Activated gamma-delta T cell (primary cell): ENCODE data around the gene CLCN3.
"Not testable (repeated sequence)": the region's sequence is repeated elsewhere in the genome, so short reads cannot be mapped to it uniquely, and the experiment has no call there.

Experiments
- DNase-seq: peaks from one replicate; lab custom pipeline; 2025; lab: John Stamatoyannopoulos, UW

CLCN3 gene

DNA sequence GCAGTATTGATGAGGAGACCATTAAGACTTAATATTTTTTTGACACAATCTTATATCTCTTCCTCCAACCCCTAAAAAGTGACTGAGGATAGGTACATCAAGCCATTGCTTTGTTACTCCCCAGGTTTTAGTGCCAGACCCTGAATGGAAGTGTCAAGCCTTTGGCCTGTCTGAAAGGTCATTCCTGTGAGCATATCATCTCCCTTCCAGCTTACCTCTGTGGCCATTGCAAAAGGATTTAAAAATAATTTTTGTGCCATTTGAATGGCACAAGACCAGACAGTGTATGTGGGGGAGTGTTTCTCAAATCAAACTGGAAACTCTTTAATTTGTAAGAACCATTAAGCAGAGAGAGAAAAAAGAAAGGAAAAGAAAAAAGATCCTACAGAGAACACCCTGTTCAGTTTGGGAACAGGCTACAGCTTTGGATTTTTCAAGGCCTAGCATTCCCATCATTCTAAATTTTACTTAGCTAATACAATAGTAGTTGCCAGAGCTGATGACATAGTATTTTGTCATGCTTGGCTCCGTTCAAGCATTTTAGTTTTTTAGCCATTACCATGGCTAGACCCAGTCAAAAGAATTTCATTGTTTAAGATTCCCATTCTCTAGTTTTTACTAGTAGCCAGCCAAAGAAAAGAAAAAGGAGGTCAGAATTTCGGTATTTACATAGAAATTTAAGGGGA lies 87.7 kb downstream of the CLCN3 start:
- no peak for DNase-seq

DNA sequence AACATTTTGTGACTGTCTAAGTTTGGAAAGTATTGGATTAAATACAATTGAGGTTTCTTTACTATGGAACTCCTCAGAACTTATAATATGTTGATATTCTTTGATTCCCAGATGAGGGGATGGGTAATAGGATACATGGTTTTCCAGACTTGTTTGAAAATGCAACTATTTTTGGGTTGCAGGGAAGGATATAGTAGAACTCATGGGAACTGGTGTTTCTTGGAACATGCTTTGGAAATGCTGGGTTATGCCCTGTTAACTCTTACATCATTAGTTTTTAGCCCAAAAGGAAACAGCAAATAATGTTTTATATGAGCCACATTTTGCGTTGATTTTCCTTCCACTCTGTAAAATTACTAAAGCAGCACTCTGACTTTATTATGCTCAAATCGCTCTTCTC lies 95.4 kb downstream of the CLCN3 start:
- no peak for DNase-seq

DNA sequence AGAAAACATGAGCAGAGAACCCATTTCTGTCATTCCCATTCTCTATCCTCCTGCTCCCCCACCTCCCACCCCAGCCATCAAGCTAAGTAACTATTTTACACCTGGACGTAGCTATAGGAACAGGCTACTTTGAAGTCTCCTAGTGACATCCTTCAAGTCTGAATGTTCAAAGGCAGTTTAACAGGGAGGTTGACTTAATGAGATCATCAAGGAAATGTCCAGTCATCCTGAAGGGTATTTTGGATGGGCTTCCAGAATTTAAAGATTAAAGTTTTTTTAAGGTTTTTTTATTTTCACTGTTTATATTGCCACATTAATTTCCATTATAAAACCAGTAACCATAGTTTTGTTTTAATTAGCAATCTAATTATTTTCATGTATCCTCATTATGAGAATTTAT lies 96.3 kb downstream of the CLCN3 start:
- DNase-seq, result no peak

DNA sequence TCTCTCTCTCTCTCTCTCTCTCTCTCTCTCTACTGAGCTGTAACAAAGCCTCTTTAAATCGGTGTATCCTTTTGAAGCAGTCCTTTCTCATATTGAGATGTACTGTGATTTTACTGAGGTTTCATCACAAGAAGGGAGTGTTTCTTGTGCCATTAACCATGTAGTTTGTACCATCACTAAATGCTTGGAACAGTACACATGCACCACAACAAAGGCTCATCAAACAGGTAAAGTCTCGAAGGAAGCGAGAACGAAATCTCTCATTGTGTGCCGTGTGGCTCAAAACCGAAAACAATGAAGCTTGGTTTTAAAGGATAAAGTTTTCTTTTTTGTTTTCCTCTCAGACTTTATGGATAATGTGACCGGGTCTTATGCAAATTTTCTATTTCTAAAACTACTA lies 100.2 kb downstream of the CLCN3 start:
- DNase-seq, result no peak

- no peak for DNase-seq
These were observed 103.0 kb downstream of the CLCN3 start for GRCh38 chr4:169723207-169723965.

DNA sequence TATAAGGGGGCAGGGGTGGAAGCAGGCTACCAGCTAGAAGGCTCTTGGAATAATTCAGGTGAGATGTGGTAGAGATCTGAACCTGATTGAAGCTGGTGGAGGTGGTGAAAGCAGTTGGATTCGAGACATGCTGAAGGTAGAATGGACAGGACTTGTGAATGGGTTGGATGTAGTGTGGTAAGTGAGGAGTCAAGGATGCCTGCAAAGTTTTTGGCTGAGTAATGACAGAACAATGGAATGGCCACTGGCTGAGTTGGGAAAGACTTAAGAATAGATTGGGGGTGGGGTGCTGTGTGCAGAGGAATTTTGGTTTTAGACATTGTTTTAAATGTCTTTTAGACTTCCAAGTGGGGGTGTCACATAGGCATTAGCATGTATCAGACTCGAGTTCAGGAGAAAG lies 103.9 kb downstream of the CLCN3 start:
- no peak for DNase-seq

DNA sequence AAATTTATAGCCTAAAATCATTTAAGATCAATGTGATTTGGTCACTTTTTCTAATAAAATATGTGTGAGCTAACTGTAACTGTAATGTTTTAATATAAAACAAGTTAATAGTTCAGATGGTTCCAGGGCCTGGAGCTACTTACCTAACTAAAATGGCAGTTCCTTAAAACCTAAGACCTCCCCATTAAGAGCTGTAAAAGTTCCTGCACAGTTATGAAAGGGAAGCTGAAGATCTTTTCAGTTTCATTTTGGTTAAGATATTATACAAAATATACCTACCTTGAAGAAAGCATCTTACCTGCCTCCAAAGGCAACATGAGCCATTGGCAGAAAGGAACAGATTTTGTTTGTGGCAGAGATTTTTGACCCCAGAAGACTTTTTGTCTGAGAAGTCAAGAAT lies 107.2 kb downstream of the CLCN3 start:
- DNase-seq, result no peak

DNA sequence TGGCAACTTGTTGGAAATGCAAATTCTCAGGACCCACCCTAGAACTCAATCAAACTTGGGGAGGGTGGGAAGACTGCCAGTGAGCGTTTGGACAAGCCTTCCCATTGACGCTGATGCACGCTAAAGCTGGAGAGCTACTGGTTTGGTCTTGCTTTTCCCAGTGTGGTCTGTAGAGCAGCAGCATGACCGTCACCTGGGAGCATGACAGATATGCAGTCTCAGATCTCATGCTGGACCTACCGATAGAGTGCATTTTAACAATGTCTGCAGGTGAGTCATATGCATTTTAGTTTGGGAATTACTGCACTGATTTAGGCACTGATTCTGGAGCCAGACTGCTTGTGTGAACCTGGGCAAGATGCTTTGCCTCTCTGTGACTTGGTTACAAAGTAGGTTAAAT lies 110.2 kb downstream of the CLCN3 start:
- no peak for DNase-seq

DNA sequence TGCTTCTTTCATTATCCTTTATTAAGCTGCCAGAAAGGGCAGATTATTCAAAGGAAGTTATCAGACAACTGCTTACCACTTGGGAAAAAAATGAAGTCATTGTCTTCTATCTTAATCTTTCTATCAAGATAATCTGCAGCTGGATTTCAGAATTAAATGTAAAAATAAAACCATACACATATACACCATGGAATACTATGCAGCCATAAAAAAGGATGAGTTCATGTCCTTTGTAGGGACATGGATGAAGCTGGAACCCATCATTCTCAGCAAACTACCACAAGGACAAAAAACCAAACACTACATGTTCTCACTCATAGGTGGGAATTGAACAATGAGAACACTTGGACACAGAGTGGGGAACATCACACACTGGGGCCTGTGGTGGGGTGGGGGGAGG lies 118.2 kb downstream of the CLCN3 start:
- not testable (repeated sequence) for DNase-seq

DNA sequence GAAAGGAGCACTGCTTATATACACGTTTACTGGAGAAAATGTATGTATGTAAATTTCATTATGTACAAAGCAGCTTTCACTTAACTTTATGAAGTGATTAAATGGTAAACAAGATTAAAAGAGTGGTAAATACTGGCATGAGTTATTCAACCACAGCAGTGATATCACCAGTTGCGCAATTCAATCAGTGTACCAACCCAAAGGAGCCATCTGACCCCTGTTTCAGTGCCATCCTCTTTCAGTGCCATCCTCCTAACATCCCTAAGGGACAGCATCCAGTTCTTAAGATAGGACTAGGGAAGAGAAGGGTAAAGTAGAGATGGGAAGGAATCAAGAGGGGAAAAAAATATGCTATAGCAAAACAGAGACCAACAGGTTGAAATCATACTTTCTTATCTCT lies 121.2 kb downstream of the CLCN3 start:
- no peak for DNase-seq

GRCh38 chr4:169744601-169745000 lies 124.2 kb downstream of the CLCN3 start:
- DNase-seq, result no peak

GRCh38 chr4:169745291-169745690 lies 124.9 kb downstream of the CLCN3 start:
- DNase-seq, result no peak

DNA sequence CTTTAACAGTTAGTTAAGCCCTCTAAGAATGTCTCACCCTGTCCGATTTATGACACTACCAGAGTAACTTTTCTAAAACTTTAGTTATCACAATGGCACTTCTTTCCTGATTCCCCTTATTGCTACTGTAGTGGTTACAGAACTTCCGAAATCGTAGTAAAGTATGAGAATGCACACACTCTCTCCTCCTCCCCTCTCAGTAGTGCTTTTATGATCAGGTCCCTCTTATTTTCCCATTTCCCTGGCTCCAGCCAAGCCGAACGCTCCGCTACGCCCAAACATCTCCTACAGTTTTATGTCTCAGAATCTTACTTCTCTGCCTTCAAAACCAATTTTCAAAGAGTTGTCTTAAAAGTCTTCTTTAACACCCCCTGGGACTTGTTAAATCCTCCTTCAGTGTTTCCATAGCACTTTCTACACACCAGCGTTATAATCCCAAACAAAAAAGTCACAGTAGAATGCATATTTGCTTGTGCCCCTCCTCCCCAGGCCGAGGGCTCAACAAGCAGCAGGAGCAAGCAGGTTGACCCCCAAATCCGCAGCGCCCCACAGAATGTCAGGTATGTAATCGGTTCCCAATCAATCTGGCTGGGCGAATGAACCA lies 136.7 kb downstream of the CLCN3 start:
- no peak for DNase-seq

- peak; percentile 85 for DNase-seq
These were observed 137.3 kb downstream of the CLCN3 start, which contains the start of gene HPF1 for GRCh38 chr4:169757575-169758184. TSS of gene HPF1 (minus strand) at chr4:169757944. CDS start at chr4:169757877, 67 bp downstream.

DNA sequence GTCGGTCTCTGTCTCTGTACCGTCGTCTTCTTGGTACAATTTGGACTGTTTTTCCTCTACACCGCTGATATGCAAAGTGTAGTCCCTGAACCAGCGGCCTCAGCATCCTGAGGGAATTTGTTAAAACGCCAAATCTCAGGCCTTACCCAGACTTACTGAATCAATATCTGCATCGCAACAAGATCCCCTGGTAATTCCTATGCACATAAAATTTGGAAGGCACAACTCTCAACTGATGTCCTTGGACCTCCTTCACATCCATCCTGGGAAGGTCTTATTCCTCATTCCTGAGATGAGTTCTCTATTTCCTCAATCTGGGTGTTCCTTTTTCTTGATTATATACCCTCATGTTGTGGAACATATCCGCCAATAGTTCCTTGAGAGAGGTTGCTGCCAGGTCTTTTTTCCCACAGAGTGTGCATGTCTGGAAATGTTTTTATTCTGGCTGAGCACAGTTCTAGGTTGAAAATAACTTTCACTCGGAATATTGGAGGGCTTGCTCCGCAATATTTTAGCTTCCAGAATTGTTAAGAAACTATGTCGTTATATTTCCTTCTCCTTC lies 138.1 kb downstream of the CLCN3 start:
- no peak for DNase-seq

- DNase-seq, result no peak
These were observed 141.5 kb downstream of the CLCN3 start for GRCh38 chr4:169761846-169762245.

DNA sequence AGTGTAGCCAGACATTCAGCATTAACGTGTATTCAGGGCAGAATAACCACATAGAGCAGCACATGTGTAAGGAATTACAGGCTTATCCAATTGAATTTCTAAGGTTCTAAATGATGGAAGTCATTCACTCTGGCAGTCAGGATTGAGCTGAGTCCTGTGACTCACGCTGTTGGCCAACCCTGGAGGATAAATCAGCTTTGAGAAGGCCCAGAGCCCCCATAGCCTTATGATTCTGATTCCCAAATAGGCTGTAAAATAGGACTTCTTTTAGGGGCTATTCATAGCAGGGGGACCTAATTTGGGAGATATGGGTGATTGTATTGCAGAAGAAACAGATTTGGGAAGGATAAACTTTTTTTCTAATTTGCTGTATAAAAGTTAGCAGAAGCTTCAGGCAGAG lies 145.5 kb downstream of the CLCN3 start:
- DNase-seq, result no peak

GRCh38 chr4:169766741-169767140 lies 146.4 kb downstream of the CLCN3 start:
- DNase-seq, result no peak

DNA sequence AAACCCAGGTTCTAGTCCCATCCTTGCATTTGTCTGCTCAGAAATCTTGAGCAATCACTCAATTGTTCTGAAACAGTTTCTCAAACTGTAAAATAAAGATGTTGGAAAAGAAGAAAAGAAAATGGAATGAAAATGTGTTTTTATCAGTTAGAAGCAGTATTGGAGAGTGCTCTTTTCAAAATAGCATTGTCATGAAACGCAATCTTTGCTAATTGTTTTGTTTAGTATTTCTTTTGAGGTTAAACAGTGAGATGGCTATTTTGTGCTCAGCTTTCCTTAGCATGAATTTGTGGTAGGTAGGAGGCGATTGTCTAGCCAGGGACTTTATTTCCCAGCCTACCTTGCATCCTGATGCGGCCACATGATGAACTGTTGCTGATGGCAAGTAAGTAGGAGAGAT lies 148.0 kb downstream of the CLCN3 start:
- no peak for DNase-seq

- DNase-seq, result no peak
These were observed 150.0 kb downstream of the CLCN3 start for GRCh38 chr4:169770416-169770815.

DNA sequence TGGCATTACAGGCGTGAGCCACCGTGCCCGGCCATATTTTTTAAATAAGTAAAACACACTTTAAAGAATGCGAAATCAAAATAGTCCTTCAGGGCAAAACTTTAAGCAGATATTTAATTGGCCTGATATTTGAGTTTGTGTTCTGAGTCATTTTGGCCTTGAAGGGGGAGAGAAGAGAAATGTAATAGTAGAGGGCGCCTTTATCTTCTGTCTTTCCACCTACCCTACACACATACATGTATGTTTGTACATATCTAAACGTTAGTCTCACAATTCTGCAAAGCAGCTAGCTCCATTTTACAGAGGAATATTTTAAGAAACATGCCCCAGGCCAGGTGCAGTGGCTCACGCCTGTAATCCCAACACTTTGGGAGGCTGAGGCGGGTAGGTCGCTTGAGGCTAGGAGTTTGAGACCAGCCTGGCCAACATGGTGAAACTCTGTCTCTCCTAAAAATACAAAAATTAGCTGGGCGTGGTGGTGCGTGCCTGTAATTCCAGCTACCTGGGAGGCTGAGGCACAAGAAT lies 151.2 kb downstream of the CLCN3 start:
- not testable (repeated sequence) for DNase-seq
